KMS-11 (cell line): Measurements from ENCODE around the gene CDADC1.

Source experiments
- H2AFZ ChIP-seq: fragments of 200-600 bp; sonication (generic); 2 replicates; pipeline ENCODE4 v1.6.1; 2016; ENCODE audit warnings: antibody characterized with exemption, mixed run types, low read depth
- H3K27ac ChIP-seq: fragments of 200-600 bp; sonication (generic); 2 replicates; pipeline ENCODE4 v1.6.1; 2016; ENCODE audit warnings: mild to moderate bottlenecking, mixed run types
- H3K27me3 ChIP-seq: fragments of 200-600 bp; sonication (generic); 2 replicates; pipeline ENCODE4 v1.6.1; 2017; ENCODE audit warnings: mild to moderate bottlenecking, low read depth, mixed run types, moderate library complexity; ENCODE audit not compliant: insufficient read depth
- H3K36me3 ChIP-seq: fragments of 200-600 bp; sonication (generic); 2 replicates; pipeline ENCODE4 v1.6.1; 2017; ENCODE audit warnings: mild to moderate bottlenecking, mixed run types; ENCODE audit not compliant: insufficient read depth
- H3K4me1 ChIP-seq: fragments of 200-600 bp; sonication (generic); 2 replicates; pipeline ENCODE4 v1.6.1; 2016; ENCODE audit warnings: mild to moderate bottlenecking, low read depth, mixed run types; ENCODE audit not compliant: poor library complexity, severe bottlenecking
- H3K4me2 ChIP-seq: fragments of 200-600 bp; sonication (generic); 2 replicates; pipeline ENCODE4 v1.7.0; 2016; ENCODE audit warnings: mild to moderate bottlenecking, mixed run types
- H3K4me3 ChIP-seq: fragments of 200-600 bp; sonication (generic); IDR thresholded peaks from 2 replicates; pipeline ENCODE4 v1.6.1; 2017; ENCODE audit warnings: low read depth, low read length, mixed read lengths; ENCODE audit not compliant: insufficient read depth
- H3K79me2 ChIP-seq: fragments of 200-600 bp; sonication (generic); 2 replicates; pipeline ENCODE4 v1.6.1; 2016; ENCODE audit warnings: low read depth, mixed run types; ENCODE audit not compliant: insufficient read depth
- H3K9ac ChIP-seq: fragments of 200-600 bp; sonication (generic); 2 replicates; pipeline ENCODE4 v1.6.1; 2016; ENCODE audit warnings: mild to moderate bottlenecking, mixed run types
- H4K20me1 ChIP-seq: fragments of 200-600 bp; sonication (generic); 2 replicates; pipeline ENCODE4 v1.6.1; 2016; ENCODE audit warnings: mild to moderate bottlenecking, mixed run types; ENCODE audit not compliant: insufficient read depth
- TF ChIP-seq, protein P1 (sequence below): fragments of 200-600 bp; sonication (generic); conservative IDR thresholded peaks from 2 replicates; pipeline ENCODE4 v1.6.1; 2017; ENCODE audit warnings: low read depth, mild to moderate bottlenecking, antibody characterized with exemption, low read length, moderate library complexity, mixed read lengths

Gene CDADC1

GRCh38 chr13:49300276-49300675 is 52.6 kb downstream of the CDADC1 start:
- no peak overlapping the region for H3K9ac ChIP-seq
- H3K4me1 ChIP-seq = peaks cover 10% of the 10 kb centered on the region
- H3K27ac ChIP-seq = no peak overlapping the region
- H3K4me3 ChIP-seq = no peak overlapping the region
- H3K79me2 ChIP-seq = no peaks in the 10 kb centered on the region
- H3K4me2 ChIP-seq = no peak overlapping the region
- TF ChIP-seq, protein P1, sequence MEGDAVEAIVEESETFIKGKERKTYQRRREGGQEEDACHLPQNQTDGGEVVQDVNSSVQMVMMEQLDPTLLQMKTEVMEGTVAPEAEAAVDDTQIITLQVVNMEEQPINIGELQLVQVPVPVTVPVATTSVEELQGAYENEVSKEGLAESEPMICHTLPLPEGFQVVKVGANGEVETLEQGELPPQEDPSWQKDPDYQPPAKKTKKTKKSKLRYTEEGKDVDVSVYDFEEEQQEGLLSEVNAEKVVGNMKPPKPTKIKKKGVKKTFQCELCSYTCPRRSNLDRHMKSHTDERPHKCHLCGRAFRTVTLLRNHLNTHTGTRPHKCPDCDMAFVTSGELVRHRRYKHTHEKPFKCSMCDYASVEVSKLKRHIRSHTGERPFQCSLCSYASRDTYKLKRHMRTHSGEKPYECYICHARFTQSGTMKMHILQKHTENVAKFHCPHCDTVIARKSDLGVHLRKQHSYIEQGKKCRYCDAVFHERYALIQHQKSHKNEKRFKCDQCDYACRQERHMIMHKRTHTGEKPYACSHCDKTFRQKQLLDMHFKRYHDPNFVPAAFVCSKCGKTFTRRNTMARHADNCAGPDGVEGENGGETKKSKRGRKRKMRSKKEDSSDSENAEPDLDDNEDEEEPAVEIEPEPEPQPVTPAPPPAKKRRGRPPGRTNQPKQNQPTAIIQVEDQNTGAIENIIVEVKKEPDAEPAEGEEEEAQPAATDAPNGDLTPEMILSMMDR = no peak
- H3K36me3 ChIP-seq = no peaks in the 10 kb centered on the region
- no peaks in the 10 kb centered on the region for H4K20me1 ChIP-seq
- H2AFZ ChIP-seq = no peak overlapping the region
- no peaks in the 10 kb centered on the region for H3K27me3 ChIP-seq

- no peak overlapping the region for H3K4me3 ChIP-seq
- H3K9ac ChIP-seq = peak overlapping the region; percentile 50; the same call in 1 of the 2 replicates
- H3K27me3 ChIP-seq = no peaks in the 10 kb centered on the region
- TF ChIP-seq, protein P1 = peak; percentile 84
- no peak overlapping the region for H3K27ac ChIP-seq
- H4K20me1 ChIP-seq = no peaks in the 10 kb centered on the region
- H3K36me3 ChIP-seq = no peaks in the 10 kb centered on the region
- peaks cover 10% of the 10 kb centered on the region for H3K4me1 ChIP-seq
- H2AFZ ChIP-seq = peak overlapping the region; percentile 64; the same call in 1 of the 2 replicates
- no peaks in the 10 kb centered on the region for H3K79me2 ChIP-seq
- H3K4me2 ChIP-seq = peak overlapping the region; percentile 34
Observed at GRCh38 chr13:49300739-49301589, 53.2 kb downstream of the CDADC1 start.

GRCh38 chr13:49302222-49302621 is 54.5 kb downstream of the CDADC1 start:
- Histone ChIP-seq H3K27me3 (no peaks in the 10 kb centered on the region), H3K4me2 (no peak overlapping the region), H3K4me1 (peaks cover 10% of the 10 kb centered on the region), H3K4me3 (no peak overlapping the region), H3K36me3 (no peaks in the 10 kb centered on the region), H3K9ac (no peak overlapping the region), H3K27ac (no peak overlapping the region), H4K20me1 (no peaks in the 10 kb centered on the region), H3K79me2 (no peaks in the 10 kb centered on the region), H2AFZ (no peak overlapping the region)
- TF ChIP-seq, protein P1 = no peak

GRCh38 chr13:49302817-49303216 is 55.1 kb downstream of the CDADC1 start:
- TF ChIP-seq, protein P1 = no peak
- Histone ChIP-seq H3K27ac (no peak overlapping the region), H4K20me1 (no peaks in the 10 kb centered on the region), H3K36me3 (no peaks in the 10 kb centered on the region), H3K9ac (no peak overlapping the region), H2AFZ (no peak overlapping the region), H3K79me2 (no peaks in the 10 kb centered on the region), H3K4me1 (peaks cover 10% of the 10 kb centered on the region), H3K4me2 (no peak overlapping the region), H3K27me3 (no peaks in the 10 kb centered on the region), H3K4me3 (no peak overlapping the region)
